ENCODE data around the gene CYFIP2.

Gene CYFIP2

DNA sequence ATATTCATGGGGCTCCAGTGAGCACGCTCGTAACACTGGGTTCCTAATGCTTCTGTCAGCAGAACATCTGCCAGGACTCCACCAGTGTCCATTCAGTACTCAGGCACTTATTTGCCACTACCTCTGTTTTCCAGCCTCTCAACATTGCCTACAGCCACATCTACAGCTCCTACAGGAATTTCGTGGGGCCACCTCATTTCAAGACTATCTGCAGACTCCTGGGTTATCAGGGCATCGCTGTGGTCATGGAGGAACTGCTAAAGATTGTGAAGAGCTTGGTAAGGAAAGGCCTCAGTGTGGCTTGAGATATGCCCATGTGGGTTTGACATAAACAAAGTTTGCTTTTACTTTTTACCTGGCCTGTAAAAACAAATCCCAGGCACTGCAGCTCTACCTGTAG is 92.9 kb downstream of the CYFIP2 start:
- TF ChIP-seq, protein P1, sequence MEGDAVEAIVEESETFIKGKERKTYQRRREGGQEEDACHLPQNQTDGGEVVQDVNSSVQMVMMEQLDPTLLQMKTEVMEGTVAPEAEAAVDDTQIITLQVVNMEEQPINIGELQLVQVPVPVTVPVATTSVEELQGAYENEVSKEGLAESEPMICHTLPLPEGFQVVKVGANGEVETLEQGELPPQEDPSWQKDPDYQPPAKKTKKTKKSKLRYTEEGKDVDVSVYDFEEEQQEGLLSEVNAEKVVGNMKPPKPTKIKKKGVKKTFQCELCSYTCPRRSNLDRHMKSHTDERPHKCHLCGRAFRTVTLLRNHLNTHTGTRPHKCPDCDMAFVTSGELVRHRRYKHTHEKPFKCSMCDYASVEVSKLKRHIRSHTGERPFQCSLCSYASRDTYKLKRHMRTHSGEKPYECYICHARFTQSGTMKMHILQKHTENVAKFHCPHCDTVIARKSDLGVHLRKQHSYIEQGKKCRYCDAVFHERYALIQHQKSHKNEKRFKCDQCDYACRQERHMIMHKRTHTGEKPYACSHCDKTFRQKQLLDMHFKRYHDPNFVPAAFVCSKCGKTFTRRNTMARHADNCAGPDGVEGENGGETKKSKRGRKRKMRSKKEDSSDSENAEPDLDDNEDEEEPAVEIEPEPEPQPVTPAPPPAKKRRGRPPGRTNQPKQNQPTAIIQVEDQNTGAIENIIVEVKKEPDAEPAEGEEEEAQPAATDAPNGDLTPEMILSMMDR (IDR thresholded peaks at IDR 0.05; ENCODE audit: low read depth, low read length), result no peak
- no peak overlapping the region for H3K4me3 ChIP-seq (replicated peaks in 1 of 2; ENCODE audit: low read depth in 2 of 2, low read length in 2 of 2)
- DNase-seq (ENCODE audit: low read depth in 2 of 2), result no peak

DNA sequence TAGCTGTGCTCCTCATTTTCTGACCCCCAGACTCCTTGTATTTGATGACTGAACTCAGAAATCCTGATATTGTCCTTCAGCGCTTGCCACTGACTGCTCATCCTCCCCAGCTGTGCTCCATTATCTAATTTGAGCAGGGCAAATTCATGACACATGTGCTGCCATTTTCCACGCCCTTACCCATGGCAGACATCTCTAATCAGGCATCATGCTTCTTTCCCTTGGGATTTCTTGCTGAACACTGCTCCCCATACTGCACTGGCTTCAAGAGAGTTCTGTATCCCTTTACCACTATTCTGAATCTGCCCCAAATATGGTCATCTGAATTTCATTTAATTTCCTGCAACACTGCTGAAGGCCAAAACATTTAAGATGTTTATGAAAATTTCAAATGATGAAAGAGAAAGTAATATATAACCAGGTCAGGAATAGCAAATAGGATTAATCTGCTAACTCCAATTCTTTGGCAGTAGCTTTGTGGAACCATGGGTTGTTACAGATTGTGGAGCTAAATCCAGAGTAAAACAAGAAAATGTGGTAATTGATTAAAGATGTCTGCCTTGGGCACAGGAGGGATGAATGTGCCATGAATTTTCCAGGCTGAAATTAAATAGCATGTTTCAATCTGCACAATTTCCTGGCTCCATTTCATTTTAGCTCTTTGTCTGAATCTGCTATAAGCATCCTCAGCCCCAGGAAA is 93.6 kb downstream of the CYFIP2 start:
- TF ChIP-seq, protein P1 (IDR thresholded peaks at IDR 0.05; ENCODE audit: low read depth, low read length), result no peak
- no peak for DNase-seq (ENCODE audit: low read depth in 2 of 2)
- H3K4me3 ChIP-seq (replicated peaks in 1 of 2; ENCODE audit: low read depth in 2 of 2, low read length in 2 of 2), result no peak overlapping the region

DNA sequence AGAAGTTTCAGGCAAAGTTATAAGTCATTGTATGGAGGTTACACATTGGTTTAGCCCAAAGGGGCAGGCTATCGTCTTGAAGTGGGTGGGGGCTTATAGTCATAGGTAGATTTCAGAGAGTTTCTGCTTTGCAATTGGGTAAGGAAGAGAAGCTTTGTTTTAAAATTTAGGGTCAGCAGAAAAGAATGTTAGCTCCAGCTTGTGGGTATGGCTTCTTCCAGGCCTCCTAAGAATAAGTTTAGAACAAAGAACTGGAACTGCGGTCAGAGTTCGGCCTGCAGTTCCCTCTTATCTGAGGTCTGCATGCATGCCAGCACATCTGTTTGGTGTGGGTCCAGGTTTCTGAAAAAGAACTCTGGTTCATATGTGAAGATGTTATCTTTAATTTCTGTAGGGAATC is 96.1 kb downstream of the CYFIP2 start:
- TF ChIP-seq, protein P1 (IDR thresholded peaks at IDR 0.05; ENCODE audit: low read depth, low read length), result no peak
- no peak overlapping the region for H3K4me3 ChIP-seq (replicated peaks in 1 of 2; ENCODE audit: low read depth in 2 of 2, low read length in 2 of 2)
- DNase-seq (ENCODE audit: low read depth in 2 of 2), result peak; percentile 71 to 72

DNA sequence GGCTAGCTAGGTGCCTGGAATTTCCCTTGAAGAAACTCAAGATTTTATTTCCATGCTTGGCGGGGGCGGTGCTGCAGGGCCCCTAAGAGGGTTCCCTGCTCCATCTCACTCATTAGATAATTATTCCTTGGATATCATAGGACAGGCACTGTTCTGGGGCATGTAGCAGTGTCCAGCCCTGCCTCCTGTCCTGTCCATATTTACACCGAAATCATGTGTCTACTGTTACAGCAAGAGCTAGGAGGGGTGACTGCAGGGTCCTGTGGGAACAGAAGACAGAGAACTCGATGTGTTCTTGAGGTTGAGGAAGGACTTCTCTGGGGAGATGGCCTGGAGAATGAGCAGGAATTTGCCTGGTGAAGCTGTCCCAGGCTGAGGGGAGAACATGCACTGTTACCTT is 96.6 kb downstream of the CYFIP2 start:
- no peak overlapping the region for H3K4me3 ChIP-seq (replicated peaks in 1 of 2; ENCODE audit: low read depth in 2 of 2, low read length in 2 of 2)
- no peak for DNase-seq (ENCODE audit: low read depth in 2 of 2)
- TF ChIP-seq, protein P1 (IDR thresholded peaks at IDR 0.05; ENCODE audit: low read depth, low read length), result no peak

DNA sequence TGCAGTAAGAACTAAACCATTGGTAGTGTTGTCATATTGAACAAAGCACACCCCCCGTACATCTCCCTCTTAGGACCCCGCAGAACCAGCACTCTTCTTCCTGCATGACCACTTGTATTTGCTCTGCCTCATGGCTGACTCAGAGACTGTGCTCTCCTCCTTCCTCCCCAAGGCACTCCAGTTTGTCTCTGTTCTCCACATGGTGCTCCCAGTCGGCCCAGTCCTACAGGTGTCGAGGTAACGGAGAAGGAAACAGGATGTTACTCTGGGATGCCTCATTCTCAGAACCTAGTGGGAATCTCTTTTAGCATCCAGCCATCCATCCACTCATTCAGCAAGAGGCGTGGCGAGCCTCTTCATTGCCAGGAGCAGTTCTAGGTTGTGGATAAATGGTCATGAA is 97.1 kb downstream of the CYFIP2 start:
- H3K4me3 ChIP-seq (replicated peaks in 1 of 2; ENCODE audit: low read depth in 2 of 2, low read length in 2 of 2), result no peak overlapping the region
- TF ChIP-seq, protein P1 (IDR thresholded peaks at IDR 0.05; ENCODE audit: low read depth, low read length), result no peak
- DNase-seq (ENCODE audit: low read depth in 2 of 2), result peak in 1 of 2 donors; percentile 22

DNA sequence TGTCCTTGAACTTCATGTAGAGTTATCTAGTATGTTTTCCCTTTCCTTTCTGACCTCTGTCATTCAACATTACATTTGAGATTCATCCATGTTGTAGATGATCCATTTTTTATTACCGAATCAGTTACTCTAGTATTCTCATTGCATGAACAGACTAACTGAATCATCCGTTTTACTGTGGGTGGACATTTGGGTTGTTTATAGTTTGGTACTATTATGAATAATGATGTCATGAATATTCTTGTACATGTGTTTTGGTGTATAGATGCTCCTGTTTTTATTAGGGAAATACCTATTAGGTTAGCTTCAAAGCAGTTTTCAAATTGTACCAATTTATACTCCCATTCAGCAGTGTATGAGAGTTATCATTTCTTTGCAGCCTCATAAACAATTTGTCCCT is 99.8 kb downstream of the CYFIP2 start:
- DNase-seq (ENCODE audit: low read depth in 2 of 2), result no peak
- no peak overlapping the region for H3K4me3 ChIP-seq (replicated peaks in 1 of 2; ENCODE audit: low read depth in 2 of 2, low read length in 2 of 2)
- TF ChIP-seq, protein P1 (IDR thresholded peaks at IDR 0.05; ENCODE audit: low read depth, low read length), result no peak
